Measurements from ENCODE around the gene ADM2.

Gene ADM2

DNA sequence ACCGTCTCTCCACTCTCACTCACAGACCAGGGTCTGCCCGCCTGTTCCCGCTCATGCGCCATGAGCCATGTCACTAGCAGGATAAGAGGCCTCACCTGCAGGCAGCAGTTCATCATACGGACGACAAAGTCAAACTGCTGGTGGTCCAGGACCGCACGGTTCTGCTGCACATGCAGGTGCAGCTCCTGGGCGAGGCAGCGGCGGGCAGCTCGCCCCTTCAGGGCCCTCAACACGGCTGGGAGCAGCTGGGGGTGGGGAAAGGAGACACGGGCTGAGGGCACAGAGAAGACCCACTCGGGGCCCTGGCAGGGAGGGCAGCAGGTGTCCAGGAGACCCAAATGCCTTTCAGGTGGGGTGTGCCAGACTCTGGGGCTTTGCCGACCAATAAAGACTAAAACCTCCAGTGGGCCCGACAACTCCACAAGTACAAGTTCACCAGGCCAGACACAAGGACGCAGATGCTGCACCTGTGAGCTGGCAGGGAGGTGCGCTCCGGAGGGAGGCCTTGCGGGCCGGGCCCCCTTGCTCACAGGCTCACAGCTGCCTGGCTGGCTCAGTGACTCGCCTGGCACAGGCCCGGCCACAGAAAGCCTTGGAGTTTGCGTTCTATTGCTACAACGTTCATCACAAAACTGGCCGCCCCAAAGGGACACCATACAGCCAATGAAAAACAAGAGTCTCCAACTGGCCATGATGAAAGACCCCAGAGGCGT, 18.0 kb upstream of the ADM2 start:
- H3K4me3 ChIP-seq (ENCODE audit: low read depth, low read length) = no peak overlapping the region
- no peak for DNase-seq (ENCODE audit: low read depth)
- TF ChIP-seq, protein P1, sequence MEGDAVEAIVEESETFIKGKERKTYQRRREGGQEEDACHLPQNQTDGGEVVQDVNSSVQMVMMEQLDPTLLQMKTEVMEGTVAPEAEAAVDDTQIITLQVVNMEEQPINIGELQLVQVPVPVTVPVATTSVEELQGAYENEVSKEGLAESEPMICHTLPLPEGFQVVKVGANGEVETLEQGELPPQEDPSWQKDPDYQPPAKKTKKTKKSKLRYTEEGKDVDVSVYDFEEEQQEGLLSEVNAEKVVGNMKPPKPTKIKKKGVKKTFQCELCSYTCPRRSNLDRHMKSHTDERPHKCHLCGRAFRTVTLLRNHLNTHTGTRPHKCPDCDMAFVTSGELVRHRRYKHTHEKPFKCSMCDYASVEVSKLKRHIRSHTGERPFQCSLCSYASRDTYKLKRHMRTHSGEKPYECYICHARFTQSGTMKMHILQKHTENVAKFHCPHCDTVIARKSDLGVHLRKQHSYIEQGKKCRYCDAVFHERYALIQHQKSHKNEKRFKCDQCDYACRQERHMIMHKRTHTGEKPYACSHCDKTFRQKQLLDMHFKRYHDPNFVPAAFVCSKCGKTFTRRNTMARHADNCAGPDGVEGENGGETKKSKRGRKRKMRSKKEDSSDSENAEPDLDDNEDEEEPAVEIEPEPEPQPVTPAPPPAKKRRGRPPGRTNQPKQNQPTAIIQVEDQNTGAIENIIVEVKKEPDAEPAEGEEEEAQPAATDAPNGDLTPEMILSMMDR (IDR thresholded peaks at IDR 0.05; ENCODE audit: low read depth, low read length, missing control alignments) = no peak

DNA sequence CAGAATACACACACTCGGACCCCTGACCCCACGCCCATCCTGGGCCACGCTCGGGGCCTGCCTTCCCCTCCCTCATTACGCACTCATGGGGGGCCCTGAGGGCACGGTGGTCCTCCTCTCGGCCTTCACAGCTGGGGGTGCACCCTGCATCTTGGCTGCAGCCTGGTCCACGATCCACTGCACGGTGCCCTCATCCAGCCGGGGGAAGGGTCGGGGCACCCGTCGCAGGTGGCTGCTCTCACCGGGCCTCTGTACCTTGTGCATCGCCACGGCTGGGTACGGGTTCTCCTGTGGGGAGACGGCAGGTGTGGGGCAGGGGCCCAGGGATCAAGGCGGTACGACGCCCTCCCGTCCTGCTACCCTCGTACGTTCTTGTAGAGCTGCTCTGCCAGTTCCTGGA, 16.9 kb upstream of the ADM2 start:
- DNase-seq (ENCODE audit: low read depth) = no peak
- TF ChIP-seq, protein P1 (IDR thresholded peaks at IDR 0.05; ENCODE audit: low read depth, low read length, missing control alignments) = no peak
- H3K4me3 ChIP-seq (ENCODE audit: low read depth, low read length) = no peak overlapping the region

DNA sequence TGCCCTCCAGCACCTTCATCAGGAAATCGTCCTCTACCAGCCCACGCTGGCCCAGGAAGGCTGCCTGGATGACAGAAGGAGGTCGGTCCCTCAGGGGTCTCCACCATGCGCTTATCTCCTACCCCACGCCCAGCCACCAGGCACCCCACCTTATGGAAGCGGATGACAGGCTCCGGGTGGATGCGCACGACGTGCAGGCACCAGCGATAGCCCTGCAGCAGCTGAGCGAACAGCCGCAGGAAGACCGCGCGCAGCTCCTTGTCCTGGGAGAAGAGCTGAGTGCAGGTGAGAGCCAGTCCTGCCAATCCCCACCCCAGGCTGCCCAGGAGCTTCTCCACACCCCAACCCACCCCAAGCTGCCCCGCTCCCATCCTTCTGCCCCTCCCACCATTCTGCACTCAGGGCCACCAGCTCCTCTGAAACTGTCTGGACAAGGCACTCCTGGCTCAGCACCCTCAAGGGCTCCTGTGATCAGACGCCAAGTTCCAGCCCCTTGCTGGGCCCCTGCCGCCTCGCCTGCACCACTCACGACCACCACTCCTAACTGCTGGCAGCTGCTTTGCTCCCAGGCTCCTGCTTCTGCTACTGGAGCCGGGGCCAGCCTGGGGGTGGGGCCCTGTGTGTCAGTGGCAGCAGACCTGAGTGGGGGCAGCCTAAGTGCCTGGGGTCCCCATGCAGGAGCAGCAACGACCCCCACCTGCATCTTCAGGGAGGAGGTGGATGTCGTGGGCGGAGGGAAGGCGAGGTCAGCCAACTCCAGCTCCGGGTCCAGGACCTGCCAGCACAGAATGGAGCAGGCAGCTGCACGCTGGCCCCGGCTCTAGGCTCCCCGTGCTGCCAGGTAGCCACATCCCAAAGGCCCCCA, 16.0 kb upstream of the ADM2 start:
- TF ChIP-seq, protein P1 (IDR thresholded peaks at IDR 0.05; ENCODE audit: low read depth, low read length, missing control alignments) = no peak

DNA sequence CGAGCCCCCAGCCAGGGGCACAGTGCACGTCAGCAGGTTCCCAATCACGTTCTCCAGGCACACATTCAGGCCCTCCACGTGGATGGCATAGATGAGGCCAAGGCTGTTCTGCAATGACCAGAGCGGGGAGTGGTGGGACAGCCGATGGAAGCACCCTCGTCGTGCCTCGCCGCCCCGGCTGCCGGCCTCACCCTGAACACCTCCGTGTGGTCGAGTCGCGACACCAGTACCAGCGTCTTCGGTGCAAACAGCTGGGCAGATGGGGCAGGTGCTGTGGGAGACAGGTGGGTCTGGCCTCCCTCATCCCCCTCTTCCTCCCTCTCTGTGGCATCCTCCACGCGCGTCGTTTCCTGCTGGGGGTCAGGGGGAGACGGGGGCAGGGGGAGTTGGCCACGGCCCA, 14.0 kb upstream of the ADM2 start:
- no peak overlapping the region for H3K4me3 ChIP-seq (ENCODE audit: low read depth, low read length)
- TF ChIP-seq, protein P1 (IDR thresholded peaks at IDR 0.05; ENCODE audit: low read depth, low read length, missing control alignments) = no peak
- no peak for DNase-seq (ENCODE audit: low read depth)

More for the DNA sequence above, 16.0 kb upstream of the ADM2 start:
- DNase-seq (ENCODE audit: low read depth) = no peak
- no peak overlapping the region for H3K4me3 ChIP-seq (ENCODE audit: low read depth, low read length)

DNA sequence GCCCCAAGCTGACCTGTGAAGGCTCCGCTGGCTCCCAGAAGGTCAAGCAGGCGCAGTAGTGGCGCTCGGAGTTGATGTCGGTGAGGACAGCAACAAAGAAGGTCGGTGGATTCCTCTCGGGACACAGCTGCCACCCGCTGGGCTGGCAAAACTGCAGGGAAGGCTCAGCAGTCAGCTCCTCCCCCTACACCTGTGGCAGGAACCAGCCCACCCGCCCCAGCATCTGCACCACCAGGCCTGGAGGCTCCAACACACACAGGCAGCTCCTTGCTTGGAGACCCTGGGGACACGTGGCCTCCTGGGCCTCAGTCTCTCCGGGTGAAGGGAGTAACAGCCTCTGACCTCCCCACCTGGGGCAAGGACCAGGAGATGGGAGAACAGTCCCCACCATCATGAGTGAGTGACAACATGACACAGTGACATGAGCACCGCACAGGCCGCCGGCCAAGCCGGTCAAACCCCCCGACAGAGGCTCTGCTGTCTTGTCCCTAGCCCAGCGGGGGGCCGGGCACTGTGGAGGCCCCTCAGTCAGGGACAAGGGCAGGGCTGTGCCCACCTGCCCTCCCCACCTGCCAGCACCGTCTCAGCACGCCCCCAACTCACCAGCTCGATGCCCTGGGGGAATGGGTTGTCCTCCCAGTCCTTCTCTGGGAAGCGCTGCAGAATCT, 13.4 kb upstream of the ADM2 start:
- H3K4me3 ChIP-seq (ENCODE audit: low read depth, low read length) = no peak overlapping the region
- TF ChIP-seq, protein P1 (IDR thresholded peaks at IDR 0.05; ENCODE audit: low read depth, low read length, missing control alignments) = no peak
- no peak for DNase-seq (ENCODE audit: low read depth)

DNA sequence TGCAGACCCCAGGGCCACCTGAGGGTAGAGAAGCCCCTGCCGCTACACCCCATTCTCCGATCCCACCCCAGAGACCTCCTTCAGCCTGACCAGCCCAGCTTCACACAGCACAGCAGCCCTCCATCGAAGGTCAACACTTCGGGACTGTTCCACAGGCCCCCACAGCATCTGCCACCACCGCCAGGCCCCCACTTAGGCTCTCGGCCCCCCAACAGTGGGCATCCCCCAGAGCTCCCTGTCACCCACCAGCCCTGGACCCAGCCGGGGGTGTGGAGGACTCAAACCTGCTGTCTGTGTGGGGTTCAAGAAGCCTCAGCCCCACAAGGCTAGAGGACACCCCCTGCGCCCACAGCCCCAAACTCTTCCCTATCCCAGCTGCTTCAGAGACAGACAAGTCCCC, 12.7 kb upstream of the ADM2 start:
- TF ChIP-seq, protein P1 (IDR thresholded peaks at IDR 0.05; ENCODE audit: low read depth, low read length, missing control alignments) = no peak
- H3K4me3 ChIP-seq (ENCODE audit: low read depth, low read length) = no peak overlapping the region
- DNase-seq (ENCODE audit: low read depth) = no peak

Data from GM12864 (cell line).